ENCODE measurements around the gene PLPPR3. TPM values are rescaled to one million over a fixed set of nuclear protein-coding genes. Genes with fewer than 3 reads are reported as not detected.

PLPPR3 gene
- total RNA-seq, 1 experiment from 2014 or later: 57.9 TPM

DNA sequence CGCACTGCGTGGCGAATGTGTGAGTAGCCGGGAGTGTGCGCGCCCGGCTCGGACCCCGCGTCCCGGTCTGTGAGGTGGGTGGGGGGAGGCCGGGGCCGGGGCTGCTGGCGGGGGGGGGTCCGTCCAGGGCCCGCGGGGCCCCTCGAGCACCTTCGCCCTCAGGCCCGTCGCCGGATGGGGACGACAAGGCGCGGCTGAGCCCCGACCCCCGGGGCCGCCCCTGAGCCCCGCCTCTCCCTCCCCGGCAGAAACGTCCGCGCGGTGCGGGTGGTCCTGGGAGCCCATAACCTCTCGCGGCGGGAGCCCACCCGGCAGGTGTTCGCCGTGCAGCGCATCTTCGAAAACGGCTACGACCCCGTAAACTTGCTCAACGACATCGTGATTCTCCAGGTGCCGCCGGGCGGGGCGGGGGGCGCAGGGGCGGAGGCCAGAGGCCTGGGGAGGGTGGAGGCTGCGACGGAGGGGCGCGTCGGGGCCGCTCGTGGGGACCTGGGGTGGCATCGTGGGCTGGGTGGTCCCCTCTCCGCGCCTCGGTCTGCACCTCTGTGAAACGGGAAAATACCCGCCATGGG is 31.3 kb upstream of the PLPPR3 start:
- no peaks in the 10 kb centered on the region for H3K23me2 ChIP-seq (ENCODE audit: insufficient read length, low read depth, low read length, poor library complexity, severe bottlenecking)
- peaks cover 22% of the 10 kb centered on the region for H3K27me3 Mint-ChIP-seq (ENCODE audit: low read depth)
- WGBS (ENCODE audit: extremely low coverage, insufficient read length, low lambda C conversion rate): no CpG with 5 or more reads among the region's 67 CpGs

More for the DNA sequence above, 31.3 kb upstream of the PLPPR3 start:
- Mint-ChIP-seq H3K36me3 (ENCODE audit: insufficient read depth in 1 of 3, low read depth in 3 of 3) (no peaks in the 10 kb centered on the region), H3K4me1 (no peaks in the 10 kb centered on the region), H3K9me3 (no peaks in the 10 kb centered on the region; a peak in 2 of 5 replicates), H3K4me3 (no peak overlapping the region), H3K27ac (no peak overlapping the region)
- no peak overlapping the region for H3K56ac ChIP-seq (ENCODE audit: insufficient read length, low read depth, low read length)
- H4K20me1 ChIP-seq (ENCODE audit: control insufficient read depth, insufficient read depth, insufficient read length): no peaks in the 10 kb centered on the region
- no peak overlapping the region for H3K23ac ChIP-seq (ENCODE audit: insufficient read length, low read depth, low read length)
- no peak overlapping the region for H2BK5ac ChIP-seq (ENCODE audit: insufficient read length, low read length)
- no peak overlapping the region for H3K4ac ChIP-seq (ENCODE audit: low read depth, low read length)
- H3K9ac ChIP-seq (ENCODE audit: extremely low read depth, insufficient read length, low read length): no peak overlapping the region
- no peaks in the 10 kb centered on the region for H3K9me3 ChIP-seq (ENCODE audit: control insufficient read depth, low read depth, low read length)
- no peak overlapping the region for H3K27ac ChIP-seq (ENCODE audit: insufficient read length, low read depth, low read length)
- H2AFZ ChIP-seq (ENCODE audit: low read length): no peak overlapping the region
- H3K4me1 ChIP-seq (ENCODE audit: insufficient read depth, low read length): no peaks in the 10 kb centered on the region
- no peak overlapping the region for H3K4me2 ChIP-seq (ENCODE audit: insufficient read depth, insufficient read length, low read length)
- H3K18ac ChIP-seq (ENCODE audit: insufficient read length, low read depth, low read length): no peak overlapping the region
- no peaks in the 10 kb centered on the region for H3K27me3 ChIP-seq (ENCODE audit: insufficient read depth, low read length)
- H3T11ph ChIP-seq (ENCODE audit: low read length): no peak overlapping the region
- no peak overlapping the region for H2BK15ac ChIP-seq (ENCODE audit: low read depth, low read length)
- H2BK20ac ChIP-seq (ENCODE audit: low read depth, low read length, poor library complexity, severe bottlenecking): no peak overlapping the region
- no peak overlapping the region for H3K14ac ChIP-seq (ENCODE audit: insufficient read depth, low read length)
- no peak overlapping the region for H4K5ac ChIP-seq (ENCODE audit: insufficient read length, low read depth, low read length)
- H2BK12ac ChIP-seq (ENCODE audit: insufficient read length, low read depth, low read length): no peak overlapping the region
- H2BK120ac ChIP-seq (ENCODE audit: low read depth, low read length, poor library complexity, severe bottlenecking): no peak overlapping the region
- H3K79me2 ChIP-seq (ENCODE audit: insufficient read depth, low read length): no peaks in the 10 kb centered on the region
- H3K79me1 ChIP-seq (ENCODE audit: insufficient read depth, low read depth, low read length, poor library complexity, severe bottlenecking): no peaks in the 10 kb centered on the region
- H4K8ac ChIP-seq (replicated peaks; ENCODE audit: insufficient read length, low read depth, low read length): no peak overlapping the region
- no peak overlapping the region for H4K91ac ChIP-seq (ENCODE audit: insufficient read length, low read depth, low read length)
- H2AK5ac ChIP-seq (ENCODE audit: insufficient read length, low read length): no peak overlapping the region
- TF ChIP-seq, protein P1, sequence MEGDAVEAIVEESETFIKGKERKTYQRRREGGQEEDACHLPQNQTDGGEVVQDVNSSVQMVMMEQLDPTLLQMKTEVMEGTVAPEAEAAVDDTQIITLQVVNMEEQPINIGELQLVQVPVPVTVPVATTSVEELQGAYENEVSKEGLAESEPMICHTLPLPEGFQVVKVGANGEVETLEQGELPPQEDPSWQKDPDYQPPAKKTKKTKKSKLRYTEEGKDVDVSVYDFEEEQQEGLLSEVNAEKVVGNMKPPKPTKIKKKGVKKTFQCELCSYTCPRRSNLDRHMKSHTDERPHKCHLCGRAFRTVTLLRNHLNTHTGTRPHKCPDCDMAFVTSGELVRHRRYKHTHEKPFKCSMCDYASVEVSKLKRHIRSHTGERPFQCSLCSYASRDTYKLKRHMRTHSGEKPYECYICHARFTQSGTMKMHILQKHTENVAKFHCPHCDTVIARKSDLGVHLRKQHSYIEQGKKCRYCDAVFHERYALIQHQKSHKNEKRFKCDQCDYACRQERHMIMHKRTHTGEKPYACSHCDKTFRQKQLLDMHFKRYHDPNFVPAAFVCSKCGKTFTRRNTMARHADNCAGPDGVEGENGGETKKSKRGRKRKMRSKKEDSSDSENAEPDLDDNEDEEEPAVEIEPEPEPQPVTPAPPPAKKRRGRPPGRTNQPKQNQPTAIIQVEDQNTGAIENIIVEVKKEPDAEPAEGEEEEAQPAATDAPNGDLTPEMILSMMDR (conservative IDR thresholded peaks at IDR 0.05): no peak
- DNase-seq: no peak

Data from H9 (cell line).